Progenitor cell of endocrine pancreas (in vitro differentiated cells): ENCODE data around the gene COL23A1. TPM values are rescaled to one million over a fixed set of nuclear protein-coding genes. Genes with fewer than 3 reads are reported as not detected.

Experiments used
- DNase-seq: peaks from one replicate; pipeline ENCODE4 v3.0.0; 2021; ENCODE audit warnings: low spot score; ENCODE audit not compliant: unreplicated experiment
- H3K27ac Mint-ChIP-seq: 2 replicates; pipeline ENCODE4 v1.8.0; 2021; ENCODE audit warnings: mild to moderate bottlenecking, moderate library complexity, mixed read lengths
- H3K27me3 Mint-ChIP-seq: 2 replicates; pipeline ENCODE4 v1.8.0; 2021; ENCODE audit warnings: mixed read lengths
- H3K36me3 Mint-ChIP-seq: 2 replicates; pipeline ENCODE4 v1.8.0; 2022; ENCODE audit warnings: mixed read lengths; ENCODE audit not compliant: insufficient read depth
- H3K4me1 Mint-ChIP-seq: 2 replicates; pipeline ENCODE4 v1.8.0; 2021; ENCODE audit warnings: low read depth, mixed read lengths
- H3K4me3 Mint-ChIP-seq: 2 replicates; pipeline ENCODE4 v1.8.0; 2021; ENCODE audit warnings: low read depth, mild to moderate bottlenecking, moderate library complexity, mixed read lengths
- H3K9me3 Mint-ChIP-seq: 2 replicates; pipeline ENCODE4 v1.8.0; 2021; ENCODE audit warnings: low read depth, mixed read lengths
- total RNA-seq: library from RNA; stranded (reverse); gene quantifications from 2 replicates; pipeline ENCODE4 v1.2.1, GENCODE V29; 2021
- TF ChIP-seq, protein P1 (sequence below): fragments of 200-600 bp; sonication (generic); IDR thresholded peaks from one replicate; pipeline ENCODE4 v1.5.0; 2021; ENCODE audit warnings: antibody characterized with exemption, mild to moderate bottlenecking; ENCODE audit not compliant: unreplicated experiment

The COL23A1 gene
- total RNA-seq, 1 donor from 2014 or later = 0.36 TPM

DNA sequence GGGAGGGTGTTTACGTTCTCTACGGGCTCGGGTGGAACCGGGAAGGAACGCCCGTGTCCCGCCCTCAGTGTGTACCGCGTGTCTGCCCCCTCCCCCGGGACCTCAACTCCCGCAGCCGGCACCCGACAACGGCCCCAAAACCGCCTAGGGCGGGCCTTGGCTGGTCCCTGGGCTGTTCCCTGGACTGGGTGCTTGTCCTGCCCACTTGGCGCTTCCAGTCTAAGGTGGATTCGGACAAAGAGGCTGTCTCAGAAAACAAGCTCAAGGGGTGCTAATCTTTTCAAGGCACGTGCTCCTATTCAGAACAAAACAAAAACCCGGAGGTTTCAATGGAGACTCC is 37.0 kb upstream of the COL23A1 start:
- TF ChIP-seq, protein P1, sequence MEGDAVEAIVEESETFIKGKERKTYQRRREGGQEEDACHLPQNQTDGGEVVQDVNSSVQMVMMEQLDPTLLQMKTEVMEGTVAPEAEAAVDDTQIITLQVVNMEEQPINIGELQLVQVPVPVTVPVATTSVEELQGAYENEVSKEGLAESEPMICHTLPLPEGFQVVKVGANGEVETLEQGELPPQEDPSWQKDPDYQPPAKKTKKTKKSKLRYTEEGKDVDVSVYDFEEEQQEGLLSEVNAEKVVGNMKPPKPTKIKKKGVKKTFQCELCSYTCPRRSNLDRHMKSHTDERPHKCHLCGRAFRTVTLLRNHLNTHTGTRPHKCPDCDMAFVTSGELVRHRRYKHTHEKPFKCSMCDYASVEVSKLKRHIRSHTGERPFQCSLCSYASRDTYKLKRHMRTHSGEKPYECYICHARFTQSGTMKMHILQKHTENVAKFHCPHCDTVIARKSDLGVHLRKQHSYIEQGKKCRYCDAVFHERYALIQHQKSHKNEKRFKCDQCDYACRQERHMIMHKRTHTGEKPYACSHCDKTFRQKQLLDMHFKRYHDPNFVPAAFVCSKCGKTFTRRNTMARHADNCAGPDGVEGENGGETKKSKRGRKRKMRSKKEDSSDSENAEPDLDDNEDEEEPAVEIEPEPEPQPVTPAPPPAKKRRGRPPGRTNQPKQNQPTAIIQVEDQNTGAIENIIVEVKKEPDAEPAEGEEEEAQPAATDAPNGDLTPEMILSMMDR = no peak
- peak overlapping the region; percentile 90 for H3K4me3 Mint-ChIP-seq
- no peak for DNase-seq
- H3K9me3 Mint-ChIP-seq = peaks cover 3% of the 10 kb centered on the region
- H3K4me1 Mint-ChIP-seq = peaks cover 18% of the 10 kb centered on the region
- peak overlapping the region; percentile 90 for H3K27ac Mint-ChIP-seq
- H3K36me3 Mint-ChIP-seq = peaks cover 4% of the 10 kb centered on the region
- peaks cover 6% of the 10 kb centered on the region for H3K27me3 Mint-ChIP-seq

DNA sequence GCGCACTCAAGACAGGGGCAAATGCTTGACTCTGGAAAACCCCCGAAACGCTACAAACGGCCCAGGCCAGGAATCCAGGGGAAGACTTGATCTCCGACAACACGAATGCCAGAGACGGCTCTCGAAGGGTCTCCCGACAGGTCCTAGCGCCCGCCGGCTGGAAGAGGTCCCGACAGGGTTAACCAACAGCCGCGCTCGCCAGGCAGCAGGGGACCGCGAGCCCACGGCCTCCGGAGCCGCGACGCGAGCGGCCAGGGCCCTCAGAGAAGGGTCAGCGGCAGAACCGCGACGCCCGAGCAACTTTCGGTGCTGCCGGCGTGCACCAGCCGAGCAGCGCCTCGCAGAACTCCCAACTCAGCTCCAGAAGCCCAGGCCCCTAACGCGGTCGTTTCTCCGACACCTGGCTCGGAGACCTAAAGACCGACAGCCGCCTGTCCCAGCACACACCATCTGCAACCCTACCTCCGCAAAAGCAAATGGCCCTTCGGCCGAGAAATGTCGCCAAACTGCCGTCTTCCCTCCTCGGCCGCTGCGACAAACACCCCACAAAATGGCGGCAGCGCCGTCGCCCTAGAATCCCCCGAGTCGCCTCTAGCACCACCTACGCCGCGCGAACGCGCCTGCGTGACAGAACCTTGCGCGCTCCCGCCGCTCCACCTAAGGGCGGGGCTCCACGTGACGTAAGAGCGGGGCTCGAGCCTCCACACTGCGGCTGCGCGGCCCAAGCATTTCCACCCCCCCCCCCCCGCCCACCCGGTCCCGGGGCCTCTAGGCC is 36.5 kb upstream of the COL23A1 start, which contains the start of gene CLK4:
Gene CLK4, minus strand, starts transcription at position 567 of the 775 bp plus-strand sequence. CDS start 3,634 bp downstream, outside the sequence.
- peaks cover 3% of the 10 kb centered on the region for H3K9me3 Mint-ChIP-seq
- peak within 1 kb of the TSS; percentile 99 for H3K27ac Mint-ChIP-seq
- TF ChIP-seq, protein P1 = peak; percentile 9
- peak within 1 kb of the TSS; percentile 90 for H3K4me3 Mint-ChIP-seq
- peaks cover 5% of the 10 kb centered on the region for H3K27me3 Mint-ChIP-seq
- peak; percentile 88 for DNase-seq
- H3K4me1 Mint-ChIP-seq = peaks cover 18% of the 10 kb centered on the region
- peaks cover 6% of the 10 kb centered on the region for H3K36me3 Mint-ChIP-seq

DNA sequence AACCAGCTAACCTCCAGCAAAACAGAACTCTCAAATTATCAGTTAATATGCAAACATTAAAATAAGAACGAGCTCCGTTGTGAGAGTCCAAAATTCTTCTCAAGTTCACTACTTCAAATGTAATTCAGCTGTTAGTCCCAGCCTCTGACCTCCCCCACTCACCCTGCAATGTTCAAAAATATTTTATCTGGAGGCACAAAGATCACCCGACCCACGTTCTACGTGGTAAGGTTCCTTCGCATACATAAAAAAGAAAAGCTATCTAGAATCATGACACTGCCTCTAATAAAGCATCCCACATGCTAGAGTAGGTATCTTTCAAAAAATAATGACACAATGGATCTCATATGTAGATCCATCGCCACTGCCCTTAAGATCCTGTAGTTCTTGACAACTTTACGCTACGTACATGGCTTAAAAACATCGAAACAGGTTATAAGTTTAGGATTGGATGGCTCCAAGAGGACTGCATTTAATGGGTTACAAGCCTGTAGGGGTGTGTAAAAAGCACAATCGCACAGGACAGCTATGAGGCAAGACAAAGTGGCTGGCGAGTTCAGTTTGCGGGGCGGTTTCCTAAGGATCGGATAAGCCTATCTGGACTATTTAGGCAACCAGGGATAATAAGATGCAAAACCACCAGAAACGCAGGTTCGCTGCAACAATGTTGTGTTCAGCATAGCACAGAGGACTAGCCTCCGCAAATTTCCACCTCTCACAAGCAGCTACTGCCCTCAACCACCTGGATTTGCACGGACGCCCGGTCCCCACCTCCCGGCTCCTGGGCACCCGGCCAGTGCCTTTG is 35.7 kb upstream of the COL23A1 start:
- no peak for DNase-seq
- TF ChIP-seq, protein P1 = no peak
- Mint-ChIP-seq H3K27me3 (peaks cover 5% of the 10 kb centered on the region), H3K4me3 (peak overlapping the region; percentile 90), H3K4me1 (peaks cover 18% of the 10 kb centered on the region), H3K36me3 (peaks cover 8% of the 10 kb centered on the region), H3K27ac (peak overlapping the region; percentile 99), H3K9me3 (peaks cover 3% of the 10 kb centered on the region)

DNA sequence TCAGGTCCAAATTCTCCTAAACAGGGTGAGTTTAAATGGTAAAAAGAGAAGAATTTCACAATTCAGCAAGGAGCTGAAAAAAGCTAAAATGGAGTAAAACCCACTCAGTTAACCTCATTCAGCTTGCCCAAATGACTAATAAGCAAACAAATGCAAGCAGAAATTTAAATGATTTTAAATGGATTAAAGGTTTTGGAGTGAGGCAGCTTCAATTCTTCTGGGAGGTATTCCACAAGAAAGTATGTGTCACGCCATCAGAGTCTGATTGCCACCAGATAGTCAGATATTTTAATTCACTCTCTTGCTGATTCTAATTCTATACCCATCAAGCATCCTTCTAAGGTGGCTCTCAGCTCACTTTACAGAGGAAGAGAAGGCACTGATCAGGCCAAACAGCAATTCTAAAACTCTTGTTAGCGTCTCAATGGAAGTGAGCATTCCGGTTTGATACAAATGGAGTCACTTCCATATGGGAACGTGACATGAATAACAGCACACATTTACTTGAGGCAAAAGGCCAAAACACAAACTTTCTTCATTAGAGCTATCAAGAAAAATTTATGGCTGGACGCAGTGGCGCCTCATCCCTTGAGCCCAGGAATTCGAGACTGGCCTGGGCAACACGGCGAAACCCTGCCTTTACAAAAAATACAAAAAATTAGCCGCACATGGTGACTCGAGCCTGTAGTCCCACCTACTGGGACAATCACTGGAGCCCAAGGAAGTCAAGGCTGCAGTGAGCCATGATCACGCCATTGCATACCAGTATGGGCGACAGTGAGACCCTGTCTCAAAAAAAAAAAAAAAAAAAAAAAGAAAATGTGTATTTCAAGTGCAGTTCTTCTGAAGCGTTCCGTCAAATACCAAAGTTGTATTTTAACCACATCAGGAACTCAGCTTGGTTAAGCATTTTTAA is 34.7 kb upstream of the COL23A1 start:
- no peak for DNase-seq
- TF ChIP-seq, protein P1 = no peak
- H3K36me3 Mint-ChIP-seq = peaks cover 8% of the 10 kb centered on the region
- peaks cover 16% of the 10 kb centered on the region for H3K4me1 Mint-ChIP-seq
- H3K9me3 Mint-ChIP-seq = peaks cover 3% of the 10 kb centered on the region
- H3K4me3 Mint-ChIP-seq = peak overlapping the region; percentile 90
- no peaks in the 10 kb centered on the region for H3K27me3 Mint-ChIP-seq
- H3K27ac Mint-ChIP-seq = peak overlapping the region; percentile 99
